ENCODE measurements around the gene PCYT1B. TPM values are rescaled to one million over a fixed set of nuclear protein-coding genes. Genes with fewer than 3 reads are reported as not detected.
"Not testable (repeated sequence)": the region's sequence is repeated elsewhere in the genome, so short reads cannot be mapped to it uniquely, and the experiment has no call there.

Gene PCYT1B
- total and polyA plus RNA-seq, 9 donors: 1.3 to 4.8 (median 2.4) TPM

- no peak overlapping the region for H3K27ac ChIP-seq
- WGBS, 3 donors: 66 to 70% (median 67%) methylated on average over 6 of the region's 6 CpGs
- no peak for TF ChIP-seq EP300 (IDR thresholded peaks at IDR 0.05)
- TF ChIP-seq POLR2A (IDR thresholded peaks at IDR 0.05): no peak
- TF ChIP-seq, protein P1, sequence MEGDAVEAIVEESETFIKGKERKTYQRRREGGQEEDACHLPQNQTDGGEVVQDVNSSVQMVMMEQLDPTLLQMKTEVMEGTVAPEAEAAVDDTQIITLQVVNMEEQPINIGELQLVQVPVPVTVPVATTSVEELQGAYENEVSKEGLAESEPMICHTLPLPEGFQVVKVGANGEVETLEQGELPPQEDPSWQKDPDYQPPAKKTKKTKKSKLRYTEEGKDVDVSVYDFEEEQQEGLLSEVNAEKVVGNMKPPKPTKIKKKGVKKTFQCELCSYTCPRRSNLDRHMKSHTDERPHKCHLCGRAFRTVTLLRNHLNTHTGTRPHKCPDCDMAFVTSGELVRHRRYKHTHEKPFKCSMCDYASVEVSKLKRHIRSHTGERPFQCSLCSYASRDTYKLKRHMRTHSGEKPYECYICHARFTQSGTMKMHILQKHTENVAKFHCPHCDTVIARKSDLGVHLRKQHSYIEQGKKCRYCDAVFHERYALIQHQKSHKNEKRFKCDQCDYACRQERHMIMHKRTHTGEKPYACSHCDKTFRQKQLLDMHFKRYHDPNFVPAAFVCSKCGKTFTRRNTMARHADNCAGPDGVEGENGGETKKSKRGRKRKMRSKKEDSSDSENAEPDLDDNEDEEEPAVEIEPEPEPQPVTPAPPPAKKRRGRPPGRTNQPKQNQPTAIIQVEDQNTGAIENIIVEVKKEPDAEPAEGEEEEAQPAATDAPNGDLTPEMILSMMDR (IDR thresholded peaks at IDR 0.05): no peak
Measured at GRCh38 chrX:24657671-24658386, 10.7 kb upstream of the PCYT1B start.

DNA sequence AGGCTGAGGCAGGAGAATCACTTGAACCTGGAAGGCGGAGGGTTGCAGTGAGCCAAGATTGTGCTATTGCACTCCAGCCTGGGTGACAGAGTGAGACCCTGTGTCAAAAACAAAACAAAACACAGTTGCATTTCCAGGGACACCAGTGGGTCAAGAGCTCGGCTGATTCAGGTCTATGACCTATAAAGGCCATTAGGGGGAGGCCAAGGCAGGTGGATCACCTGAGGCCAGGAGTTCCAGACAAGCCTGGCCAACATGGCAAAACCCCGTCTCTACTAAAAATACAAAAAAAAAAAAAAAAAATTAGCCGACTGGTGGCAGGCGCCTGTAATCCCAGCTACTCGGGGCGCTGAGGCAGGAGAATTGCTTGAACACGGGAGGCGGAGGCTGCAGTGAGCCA lies 8.5 kb upstream of the PCYT1B start:
- intact Hi-C loops (cut with DNase I); H3K36me3 ChIP-seq; H3K4me1 ChIP-seq (ENCODE audit: insufficient read depth); DNase-seq; H3K9me3 ChIP-seq; H3K27ac ChIP-seq; H3K4me3 ChIP-seq; H3K27me3 ChIP-seq: not testable (repeated sequence)
- WGBS, 3 donors: 65 to 71% (median 66%) methylated on average over 9 of the region's 9 CpGs

More at GRCh38 chrX:24657671-24658386, 10.7 kb upstream of the PCYT1B start:
- intact Hi-C loops (cut with DNase I): no loop called here
- H3K4me3 ChIP-seq: no peak overlapping the region
- H3K27me3 ChIP-seq: no peaks in the 10 kb centered on the region
- no peaks in the 10 kb centered on the region for H3K4me1 ChIP-seq (ENCODE audit: insufficient read depth)
- H3K36me3 ChIP-seq: no peaks in the 10 kb centered on the region
- DNase-seq: no peak
- H3K9me3 ChIP-seq: no peaks in the 10 kb centered on the region

DNA sequence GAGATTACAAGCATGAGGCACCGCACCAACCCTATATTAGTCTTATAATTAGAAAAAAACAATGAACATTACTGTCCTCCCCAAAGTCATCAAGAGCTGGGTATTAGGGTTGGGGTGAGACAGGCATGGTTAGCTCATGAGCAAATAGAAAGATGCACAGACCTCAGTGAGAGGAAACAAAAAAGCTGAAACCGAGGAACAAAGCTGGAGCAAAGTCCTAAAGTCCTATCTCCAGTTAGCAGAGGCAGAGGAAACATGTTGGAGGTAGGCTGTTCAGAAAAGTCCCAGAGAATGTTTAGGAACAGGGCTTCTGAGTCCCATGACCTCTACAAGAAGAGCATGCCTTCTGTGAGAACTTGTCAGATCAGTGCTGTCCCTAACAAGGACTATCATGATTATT lies 4.6 kb upstream of the PCYT1B start:
- Histone ChIP-seq H3K4me1 (ENCODE audit: insufficient read depth) (no peaks in the 10 kb centered on the region), H3K4me3 (no peak overlapping the region), H3K27ac (no peak overlapping the region), H3K36me3 (no peaks in the 10 kb centered on the region), H3K9me3 (no peaks in the 10 kb centered on the region), H3K27me3 (no peaks in the 10 kb centered on the region)
- intact Hi-C loops (cut with DNase I): no loop called here
- no peak for DNase-seq
- WGBS, 3 donors: 69 to 87% (median 74%) methylated on average over 2 of the region's 2 CpGs
- TF ChIP-seq, protein P1 (IDR thresholded peaks at IDR 0.05): no peak
- TF ChIP-seq POLR2A (IDR thresholded peaks at IDR 0.05) (no peak), EP300 (IDR thresholded peaks at IDR 0.05) (no peak)

DNA sequence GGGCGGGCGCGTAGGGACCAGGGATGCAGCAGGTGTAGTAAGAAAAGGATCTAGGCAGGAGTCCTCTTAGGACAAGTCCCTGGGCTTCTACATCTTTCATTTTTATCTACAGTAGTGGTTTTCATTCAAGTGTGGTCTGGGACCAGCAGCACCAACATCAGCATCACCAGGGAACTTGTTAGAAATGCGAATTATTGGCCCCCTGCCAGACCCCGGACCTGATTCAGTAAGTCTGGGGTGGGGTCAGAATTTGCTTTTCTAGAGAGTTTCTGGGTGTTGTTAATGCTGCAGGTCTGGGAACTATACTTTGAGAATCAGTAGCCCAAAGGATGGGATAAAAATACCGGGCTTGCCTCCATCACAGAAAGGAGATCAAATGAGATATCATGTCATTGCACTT lies 1.3 kb upstream of the PCYT1B start:
- Histone ChIP-seq H3K27me3 (no peaks in the 10 kb centered on the region), H3K36me3 (no peaks in the 10 kb centered on the region), H3K4me1 (ENCODE audit: insufficient read depth) (no peaks in the 10 kb centered on the region), H3K27ac (no peak overlapping the region), H3K9me3 (no peaks in the 10 kb centered on the region), H3K4me3 (no peak overlapping the region)
- whole genome bisulfite sequencing, 3 donors: 66 to 73% (median 73%) methylated on average over 6 of the region's 6 CpGs
- peak in 2 of 5 donors; percentile 19 for DNase-seq
- intact Hi-C loops (cut with DNase I): loop anchor here in 1 of 4 donors (5.0 kb wide), 1 partner anchor 271 kb away; no protein-coding TSS in a partner anchor
- TF ChIP-seq EP300 (IDR thresholded peaks at IDR 0.05) (no peak), POLR2A (IDR thresholded peaks at IDR 0.05) (no peak)
- TF ChIP-seq, protein P1 (IDR thresholded peaks at IDR 0.05): no peak

DNA sequence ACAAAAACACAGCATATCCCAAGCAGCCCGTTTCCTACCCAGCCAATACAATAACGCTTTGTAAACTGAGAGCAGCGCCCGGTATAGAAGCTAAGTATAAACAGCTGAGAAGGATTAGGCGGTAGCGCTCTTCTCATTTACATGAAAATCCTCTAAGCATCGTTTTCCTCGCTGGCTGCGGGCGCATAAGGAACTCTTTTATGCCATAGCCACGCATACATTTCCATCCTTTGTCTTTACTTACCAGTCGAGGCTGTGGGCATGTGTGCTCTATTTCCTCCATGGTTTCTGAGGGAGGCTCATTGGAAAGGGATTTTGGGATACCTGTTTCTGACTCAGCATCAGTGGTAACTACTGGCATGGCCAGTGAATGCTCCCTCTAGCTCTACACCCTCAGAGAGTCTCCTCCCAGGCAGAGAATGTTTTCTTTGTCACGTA lies 383 bp downstream of the PCYT1B start:
- Histone ChIP-seq H3K4me3 (peak overlapping the region; percentile 11), H3K27ac (no peak overlapping the region), H3K27me3 (no peaks in the 10 kb centered on the region), H3K9me3 (no peaks in the 10 kb centered on the region), H3K36me3 (no peaks in the 10 kb centered on the region), H3K4me1 (ENCODE audit: insufficient read depth) (no peaks in the 10 kb centered on the region)
- 12 to 26% (median 18%) methylated on average over 13 of the region's 13 CpGs for WGBS, 3 donors
- no peak for DNase-seq
- intact Hi-C loops (cut with DNase I): loop anchor here in 1 of 4 donors (5.0 kb wide), 1 partner anchor 269 kb away; no protein-coding TSS in a partner anchor
- TF ChIP-seq, protein P1 (IDR thresholded peaks at IDR 0.05): no peak
- TF ChIP-seq POLR2A (IDR thresholded peaks at IDR 0.05) (no peak), EP300 (IDR thresholded peaks at IDR 0.05) (no peak)

Data from ovary (tissue), 9 donors.